HCT116 (cell line): ENCODE data around the gene CTAGE1. TPM values are rescaled to one million over a fixed set of nuclear protein-coding genes. Genes with fewer than 3 reads are reported as not detected.

Source experiments
- ATAC-seq: fragments of 200-7000 bp; cut with Tn5 transposase; 2 replicates; pipeline ENCODE4 v1.9.1; 2020; ENCODE audit warnings: mild to moderate bottlenecking, moderate library complexity
- BruUV-seq: library from RNA; stranded (reverse); fragments of 400-500 nt; replicated peaks from 2 replicates; lab custom pipeline; 2021; lab: Mats Ljungman, UMichigan
- CTCF ChIA-PET: fragments of 300-600 bp; sonication (Branson Sonifier 250); formaldehyde crosslinking; loops from one replicate; lab custom pipeline; 2021; ENCODE audit warnings: antibody characterized with exemption; lab: Charles Lee
- POLR2A ChIA-PET: fragments of 300-600, 350-600 bp; sonication (Branson Sonifier 250); formaldehyde crosslinking; loops from one replicate; lab custom pipeline; 2021; ENCODE audit warnings: antibody characterized with exemption; lab: Charles Lee
- RAD21 ChIA-PET, 2 experiments: fragments of 300-600 bp; sonication (Branson Sonifier 250); formaldehyde crosslinking; loops; one replicate each; lab custom pipeline; 2023; ENCODE audit warnings: low total read pairs in 2 of 2; ENCODE audit not compliant: uncharacterized antibody in 2 of 2, unreplicated experiment in 2 of 2, low non-redundant PET in 1 of 2; lab: Charles Lee
- DNase-seq: peaks from one replicate; pipeline ENCODE4 v3.0.0-alpha.2; 2010; ENCODE audit warnings: low read depth, low spot score
- H2AFZ ChIP-seq: fragments of 200-600 bp; shearing (Covaris generic), sonication (generic); 2 replicates; pipeline ENCODE4 v1.6.1; 2017; ENCODE audit warnings: low read depth, mixed run types, mixed read lengths, antibody characterized with exemption, low read length; ENCODE audit not compliant: poor library complexity, severe bottlenecking
- H3K27ac ChIP-seq: 2 replicates; pipeline ENCODE4 v1.5.1; 2012; ENCODE audit warnings: low read depth, low read length
- H3K27me3 ChIP-seq: fragments of 200-600 bp; sonication (generic); 2 replicates; pipeline ENCODE4 v1.6.1; 2016; ENCODE audit warnings: mixed run types, low read length, mixed read lengths; ENCODE audit not compliant: insufficient read depth
- H3K36me3 ChIP-seq, 2 experiments: fragments of 200-500 bp in 1 of 2; fragments of 200-600 bp in 1 of 2; sonication (Bioruptor generic) in 1 of 2; sonication (generic) in 1 of 2; 2 replicates each; pipeline versions ENCODE4 v1.5.1 to v1.6.1; 2014 to 2016; ENCODE audit warnings: low read length in 2 of 2, inconsistent platforms in 1 of 2, mixed read lengths in 1 of 2, mixed run types in 1 of 2; ENCODE audit not compliant: insufficient read depth in 2 of 2, control insufficient read depth in 1 of 2
- H3K4me1 ChIP-seq, 2 experiments: fragments of 200-600 bp in 1 of 2; sonication (generic) in 1 of 2; 2 replicates each; pipeline versions ENCODE4 v1.5.1 to v1.6.1; 2012 to 2017; ENCODE audit warnings: low read length in 2 of 2, inconsistent platforms in 1 of 2, mild to moderate bottlenecking in 1 of 2, mixed read lengths in 1 of 2, mixed run types in 1 of 2, moderate library complexity in 1 of 2; ENCODE audit not compliant: insufficient read depth in 2 of 2, control insufficient read depth in 1 of 2
- H3K4me2 ChIP-seq: fragments of 200-600 bp; sonication (generic); 2 replicates; pipeline ENCODE4 v1.6.1; 2017; ENCODE audit warnings: mixed run types, low read length, mixed read lengths
- H3K4me3 ChIP-seq, 2 experiments: fragments of 200-600 bp in 1 of 2; sonication (generic) in 1 of 2; replicated peaks in 1 of 2; 2 replicates each; pipeline ENCODE4 v1.5.1; 2011 to 2016; ENCODE audit warnings: low read length in 2 of 2, control low read depth in 1 of 2, low read depth in 1 of 2, mild to moderate bottlenecking in 1 of 2, mixed read lengths in 1 of 2, mixed run types in 1 of 2
- H3K79me2 ChIP-seq: fragments of 200-600 bp; sonication (generic); 2 replicates; pipeline ENCODE4 v1.6.1; 2017; ENCODE audit warnings: mild to moderate bottlenecking, mixed run types, low read length, moderate library complexity, mixed read lengths; ENCODE audit not compliant: insufficient read depth
- H3K9ac ChIP-seq: fragments of 200-600 bp; sonication (generic); 2 replicates; pipeline ENCODE4 v1.6.1; 2016; ENCODE audit warnings: low read length, mixed read lengths
- H3K9me2 ChIP-seq: fragments of 200-600 bp; sonication (generic), shearing (Covaris generic); 2 replicates; pipeline ENCODE4 v1.6.1; 2017; ENCODE audit warnings: mixed run types, mild to moderate bottlenecking, moderate library complexity; ENCODE audit not compliant: insufficient read depth
- H3K9me3 ChIP-seq, 2 experiments: fragments of 200-500 bp in 1 of 2; fragments of 200-600 bp in 1 of 2; sonication (Bioruptor generic) in 1 of 2; sonication (generic) in 1 of 2; 2 replicates each; pipeline ENCODE4 v1.6.1; 2014 to 2017; ENCODE audit warnings: low read length in 2 of 2, mixed read lengths in 2 of 2, inconsistent platforms in 1 of 2, low read depth in 1 of 2, mild to moderate bottlenecking in 1 of 2, mixed run types in 1 of 2, moderate library complexity in 1 of 2; ENCODE audit not compliant: control insufficient read depth in 1 of 2, insufficient read depth in 1 of 2
- H4K20me1 ChIP-seq: fragments of 200-600 bp; sonication (generic), shearing (Covaris generic); 2 replicates; pipeline ENCODE4 v1.6.1; 2017; ENCODE audit warnings: mixed run types, mild to moderate bottlenecking, moderate library complexity; ENCODE audit not compliant: insufficient read depth
- CEBPB ChIP-seq: IDR thresholded peaks from 2 replicates; pipeline ENCODE4 v1.6.1; 2012; ENCODE audit warnings: low read depth
- CTCF ChIP-seq, 3 experiments: fragments of 200-600 bp in 1 of 3; sonication (generic) in 1 of 3; IDR thresholded peaks in 2 of 3; conservative IDR thresholded peaks in 1 of 3; 2 replicates each; pipeline ENCODE4 v1.5.1; 2012 to 2017; ENCODE audit warnings: low read depth in 2 of 3, low read length in 2 of 3, antibody characterized with exemption in 1 of 3, borderline replicate concordance in 1 of 3, control low read depth in 1 of 3, mild to moderate bottlenecking in 1 of 3, mixed read lengths in 1 of 3, mixed run types in 1 of 3, moderate library complexity in 1 of 3; ENCODE audit not compliant: insufficient read depth in 1 of 3
- EZH2 ChIP-seq: fragments of 200-600 bp; sonication (generic); IDR thresholded peaks from 2 replicates; pipeline ENCODE4 v1.6.1; 2017; ENCODE audit warnings: antibody characterized with exemption, mixed run types
- EZH2phosphoT487 ChIP-seq: fragments of 200-600 bp; IDR thresholded peaks from 2 replicates; pipeline ENCODE4 v1.6.1; 2018; ENCODE audit warnings: antibody characterized with exemption, borderline replicate concordance
- POLR2AphosphoS5 ChIP-seq: IDR thresholded peaks from 2 replicates; pipeline ENCODE4 v1.6.1; 2011; ENCODE audit warnings: mild to moderate bottlenecking, low read depth, low read length, moderate library complexity
- REST ChIP-seq: IDR thresholded peaks from 2 replicates; pipeline ENCODE4 v1.6.1; 2012; ENCODE audit warnings: low read depth
- SIN3A ChIP-seq: IDR thresholded peaks from 2 replicates; pipeline ENCODE4 v1.6.1; 2012; ENCODE audit warnings: low read depth
- SP1 ChIP-seq: IDR thresholded peaks from 2 replicates; pipeline ENCODE4 v1.6.1; 2012; ENCODE audit warnings: low read depth
- SRF ChIP-seq: IDR thresholded peaks from 2 replicates; pipeline ENCODE4 v1.6.1; 2012; ENCODE audit warnings: low read depth
- YY1 ChIP-seq: IDR thresholded peaks from 2 replicates; pipeline ENCODE4 v1.6.1; 2011; ENCODE audit warnings: low read length, low read depth, moderate library complexity, mild to moderate bottlenecking; ENCODE audit not compliant: insufficient replicate concordance; ENCODE audit errors: extremely low read depth
- intact Hi-C: fragments of 100-400 bp; cut with micrococcal nuclease; formaldehyde crosslinking; loops from 2 replicates; pipeline ENCODE4 v1.10.0; 2022
- total RNA-seq: library from RNA; stranded (reverse); gene quantifications from one replicate; pipeline ENCODE4 v1.2.1, GENCODE V29; 2021; ENCODE audit not compliant: unreplicated experiment

The CTAGE1 gene
- total RNA-seq, 1 experiment from 2014 or later = not detected

GRCh38 chr18:22368021-22368420 is 49.7 kb downstream of the CTAGE1 start:
- H4K20me1 ChIP-seq = no peaks in the 10 kb centered on the region
- H3K27ac ChIP-seq = no peak overlapping the region
- no peaks in the 10 kb centered on the region for H3K4me1 ChIP-seq
- ATAC-seq (no peak), DNase-seq (no peak)
- ChIA-PET RAD21 (no interaction called here), CTCF (interaction anchor here (2.6 kb wide), 1 partner anchor 11 kb away, joined by 16 read pairs; no protein-coding TSS in a partner anchor), POLR2A (no interaction called here)
- no peak overlapping the region for H3K9ac ChIP-seq
- intact Hi-C loops = loop anchor here (10.0 kb wide), 1 partner anchor 143 kb away; no protein-coding TSS in a partner anchor
- H2AFZ ChIP-seq = no peak overlapping the region
- H3K4me2 ChIP-seq = no peak overlapping the region
- TF ChIP-seq SRF (no peak), SIN3A (no peak), YY1 (no peak), SP1 (no peak), POLR2AphosphoS5 (no peak), EZH2phosphoT487 (no peak), EZH2 (no peak), CEBPB (no peak), CTCF (IDR thresholded peaks at IDR 0.05 in 2 of 3, conservative IDR thresholded peaks at IDR 0.05 in 1 of 3; ENCODE audit: borderline replicate concordance in 1 of 3, insufficient read depth in 1 of 3, low read depth in 2 of 3, low read length in 2 of 3) (no peak), REST (no peak)
- no peaks in the 10 kb centered on the region for H3K9me3 ChIP-seq
- no TSS peak for BruUV-seq
- no peaks in the 10 kb centered on the region for H3K9me2 ChIP-seq
- H3K27me3 ChIP-seq = peaks cover 4% of the 10 kb centered on the region; the same call in 1 of the 2 replicates
- H3K36me3 ChIP-seq = no peaks in the 10 kb centered on the region
- H3K4me3 ChIP-seq = no peak overlapping the region
- no peaks in the 10 kb centered on the region for H3K79me2 ChIP-seq
